Stimulated activated naive CD8-positive, alpha-beta T cell treated with anti-CD3 and anti-CD28 coated beads, Interleukin-15, Interleukin-2, amounts not matched to agents 100 ng/mL and 50 ng/mL, for 24 hours (primary cell): ENCODE measurements around the gene DNAH2.
A peak's percentile ranks its signal among the peaks of the same experiment; 100 is the strongest.

ENCODE experiments used
- H3K27ac Mint-ChIP-seq: one replicate; pipeline ENCODE4 v1.8.0; 2021; ENCODE audit warnings: mild to moderate bottlenecking, mixed read lengths
- H3K27me3 Mint-ChIP-seq: one replicate; pipeline ENCODE4 v1.8.0; 2021; ENCODE audit warnings: mixed read lengths
- H3K36me3 Mint-ChIP-seq: one replicate; pipeline ENCODE4 v1.8.0; 2021; ENCODE audit warnings: low read depth, mixed read lengths
- H3K4me1 Mint-ChIP-seq: one replicate; pipeline ENCODE4 v1.8.0; 2021; ENCODE audit warnings: low read depth, mixed read lengths
- H3K4me3 Mint-ChIP-seq: one replicate; pipeline ENCODE4 v1.8.0; 2021; ENCODE audit warnings: mild to moderate bottlenecking, mixed read lengths
- H3K9me3 Mint-ChIP-seq: one replicate; pipeline ENCODE4 v1.8.0; 2021; ENCODE audit warnings: mixed read lengths

Gene DNAH2

GRCh38 chr17:7838090-7839075 is 120.8 kb downstream of the DNAH2 start:
- Mint-ChIP-seq H3K4me3 (peak overlapping the region; percentile 93), H3K36me3 (peaks cover 3% of the 10 kb centered on the region), H3K4me1 (peaks cover 79% of the 10 kb centered on the region), H3K27me3 (peaks cover 1% of the 10 kb centered on the region), H3K9me3 (no peaks in the 10 kb centered on the region), H3K27ac (peak overlapping the region; percentile 66)

- Mint-ChIP-seq H3K4me3 (peak overlapping the region; percentile 88), H3K4me1 (peaks cover 73% of the 10 kb centered on the region), H3K9me3 (no peaks in the 10 kb centered on the region), H3K27ac (peak overlapping the region; percentile 66), H3K36me3 (peaks cover 3% of the 10 kb centered on the region), H3K27me3 (no peaks in the 10 kb centered on the region)
Observed at GRCh38 chr17:7839190-7839875, 121.8 kb downstream of the DNAH2 start.

GRCh38 chr17:7839876-7840261 is 122.3 kb downstream of the DNAH2 start:
- peak overlapping the region; percentile 88 for H3K4me3 Mint-ChIP-seq
- H3K9me3 Mint-ChIP-seq, result no peaks in the 10 kb centered on the region
- no peaks in the 10 kb centered on the region for H3K27me3 Mint-ChIP-seq
- peaks cover 69% of the 10 kb centered on the region for H3K4me1 Mint-ChIP-seq
- H3K36me3 Mint-ChIP-seq, result peaks cover 3% of the 10 kb centered on the region
- H3K27ac Mint-ChIP-seq, result peak overlapping the region; percentile 95

DNA sequence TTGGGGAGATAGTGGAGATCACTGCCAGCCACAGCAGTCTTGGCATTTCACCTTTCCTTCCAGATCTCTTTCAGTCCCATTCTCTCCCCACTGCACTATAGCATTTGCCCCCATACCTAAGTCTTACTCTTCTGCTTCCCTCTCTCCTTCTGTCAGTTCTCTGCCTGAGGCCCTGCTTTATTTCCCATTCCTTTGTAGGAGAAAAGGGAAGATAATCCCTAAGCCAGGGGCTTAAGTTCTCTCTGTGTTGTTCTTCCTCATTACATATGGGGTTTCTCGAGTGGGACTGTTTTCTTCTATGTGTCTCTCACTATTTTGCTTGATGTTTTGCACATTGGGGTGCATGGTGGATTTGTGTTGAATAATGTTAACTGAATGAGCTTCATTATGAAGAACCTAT is 122.9 kb downstream of the DNAH2 start:
- peaks cover 68% of the 10 kb centered on the region for H3K4me1 Mint-ChIP-seq
- H3K9me3 Mint-ChIP-seq, result no peaks in the 10 kb centered on the region
- H3K27me3 Mint-ChIP-seq, result no peaks in the 10 kb centered on the region
- H3K27ac Mint-ChIP-seq, result peak overlapping the region; percentile 95
- H3K36me3 Mint-ChIP-seq, result peaks cover 8% of the 10 kb centered on the region
- peak overlapping the region; percentile 88 for H3K4me3 Mint-ChIP-seq

- no peaks in the 10 kb centered on the region for H3K9me3 Mint-ChIP-seq
- no peaks in the 10 kb centered on the region for H3K27me3 Mint-ChIP-seq
- H3K4me1 Mint-ChIP-seq, result peaks cover 72% of the 10 kb centered on the region
- H3K27ac Mint-ChIP-seq, result peak overlapping the region; percentile 95
- peaks cover 13% of the 10 kb centered on the region for H3K36me3 Mint-ChIP-seq
- peak overlapping the region; percentile 88 for H3K4me3 Mint-ChIP-seq
Observed at GRCh38 chr17:7840875-7841274, 123.3 kb downstream of the DNAH2 start.

DNA sequence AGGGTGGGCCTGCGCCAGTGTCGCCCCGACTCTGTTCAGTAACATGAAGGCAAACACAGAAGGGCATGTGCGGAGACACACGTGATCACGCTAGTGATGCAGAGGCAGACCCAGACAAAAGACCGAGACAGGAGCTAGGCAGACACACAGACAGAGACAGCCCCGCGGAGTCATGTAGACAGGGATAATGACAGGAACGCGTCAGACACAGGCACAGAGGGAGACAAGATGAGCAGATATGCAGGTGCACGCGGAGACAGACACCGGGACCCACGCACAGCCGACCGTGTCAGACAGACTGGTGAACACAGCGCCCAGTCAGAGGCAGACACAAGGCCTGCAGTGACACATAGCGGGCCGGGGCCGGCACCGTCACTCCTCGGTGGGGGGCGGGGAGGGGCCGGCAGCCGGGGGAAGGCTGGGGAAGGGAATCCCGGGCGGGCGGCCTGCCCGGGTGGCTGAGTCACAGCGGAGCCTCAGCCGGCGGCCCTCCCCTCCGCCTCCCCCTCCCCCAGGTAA is 123.9 kb downstream of the DNAH2 start:
- no peaks in the 10 kb centered on the region for H3K27me3 Mint-ChIP-seq
- H3K4me3 Mint-ChIP-seq, result peak overlapping the region; percentile 88
- no peaks in the 10 kb centered on the region for H3K9me3 Mint-ChIP-seq
- H3K4me1 Mint-ChIP-seq, result peaks cover 71% of the 10 kb centered on the region
- H3K36me3 Mint-ChIP-seq, result peaks cover 19% of the 10 kb centered on the region
- peak overlapping the region; percentile 100 for H3K27ac Mint-ChIP-seq

- Mint-ChIP-seq H3K36me3 (peaks cover 23% of the 10 kb centered on the region), H3K4me1 (peaks cover 71% of the 10 kb centered on the region)
Observed at GRCh38 chr17:7841915-7842379, 124.4 kb downstream of the DNAH2 start.

DNA sequence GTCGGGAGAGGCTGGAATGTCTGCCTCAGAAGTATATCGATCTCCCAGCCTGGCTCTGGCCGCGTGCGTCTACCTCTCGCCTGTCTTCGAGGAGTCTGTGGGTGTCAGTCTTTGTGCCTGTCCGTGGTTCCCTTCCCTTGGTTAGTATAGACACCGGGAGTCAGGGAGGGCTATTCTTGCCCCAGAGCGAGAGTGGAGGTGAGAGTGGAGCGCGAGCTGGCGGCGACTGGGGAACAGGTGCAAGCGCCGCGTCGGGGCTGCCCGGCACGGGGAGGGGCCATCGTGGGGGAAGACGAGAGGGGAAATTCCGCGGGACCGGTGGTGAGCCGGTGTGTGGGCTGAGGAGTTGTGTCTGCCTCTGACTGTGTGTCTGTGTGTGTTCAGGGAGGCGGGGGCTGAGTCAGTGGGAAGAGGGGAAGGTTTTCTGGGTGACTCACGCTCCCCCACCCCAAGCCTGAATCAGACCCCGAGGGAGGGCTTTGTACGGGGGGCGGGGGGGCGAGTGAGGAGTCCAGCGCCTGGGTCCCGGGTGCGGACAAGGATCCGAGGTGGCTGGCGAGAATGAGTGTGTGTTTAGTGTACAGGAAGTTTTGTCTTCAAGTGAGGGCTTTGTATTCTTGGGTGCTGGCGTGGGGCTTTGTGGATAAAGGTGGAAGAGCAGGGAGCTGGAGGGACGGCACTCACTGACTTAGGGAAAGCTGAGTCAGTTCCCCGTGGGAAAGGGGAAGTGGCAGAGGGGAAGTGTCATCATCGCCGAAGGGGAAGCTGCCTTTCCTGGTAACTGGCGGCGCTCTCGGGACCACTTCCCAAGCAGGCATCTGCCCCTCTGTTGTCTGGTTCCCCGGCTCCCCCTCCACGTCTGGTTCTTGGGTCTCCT is 125.1 kb downstream of the DNAH2 start:
- peaks cover 24% of the 10 kb centered on the region for H3K36me3 Mint-ChIP-seq
- H3K27ac Mint-ChIP-seq, result peak overlapping the region; percentile 100
- no peaks in the 10 kb centered on the region for H3K9me3 Mint-ChIP-seq
- H3K27me3 Mint-ChIP-seq, result no peaks in the 10 kb centered on the region
- peak overlapping the region; percentile 88 for H3K4me3 Mint-ChIP-seq
- peaks cover 70% of the 10 kb centered on the region for H3K4me1 Mint-ChIP-seq

More at GRCh38 chr17:7841915-7842379, 124.4 kb downstream of the DNAH2 start:
- Mint-ChIP-seq H3K27me3 (no peaks in the 10 kb centered on the region), H3K27ac (peak overlapping the region; percentile 100), H3K9me3 (no peaks in the 10 kb centered on the region), H3K4me3 (peak overlapping the region; percentile 88)

GRCh38 chr17:7843257-7843535 is 125.7 kb downstream of the DNAH2 start:
- peak overlapping the region; percentile 100 for H3K27ac Mint-ChIP-seq
- no peaks in the 10 kb centered on the region for H3K27me3 Mint-ChIP-seq
- H3K4me3 Mint-ChIP-seq, result peak overlapping the region; percentile 88
- peaks cover 24% of the 10 kb centered on the region for H3K36me3 Mint-ChIP-seq
- peaks cover 68% of the 10 kb centered on the region for H3K4me1 Mint-ChIP-seq
- no peaks in the 10 kb centered on the region for H3K9me3 Mint-ChIP-seq

- H3K27me3 Mint-ChIP-seq, result no peaks in the 10 kb centered on the region
- peaks cover 24% of the 10 kb centered on the region for H3K36me3 Mint-ChIP-seq
- peaks cover 65% of the 10 kb centered on the region for H3K4me1 Mint-ChIP-seq
Observed at GRCh38 chr17:7843536-7844291, 126.2 kb downstream of the DNAH2 start.

DNA sequence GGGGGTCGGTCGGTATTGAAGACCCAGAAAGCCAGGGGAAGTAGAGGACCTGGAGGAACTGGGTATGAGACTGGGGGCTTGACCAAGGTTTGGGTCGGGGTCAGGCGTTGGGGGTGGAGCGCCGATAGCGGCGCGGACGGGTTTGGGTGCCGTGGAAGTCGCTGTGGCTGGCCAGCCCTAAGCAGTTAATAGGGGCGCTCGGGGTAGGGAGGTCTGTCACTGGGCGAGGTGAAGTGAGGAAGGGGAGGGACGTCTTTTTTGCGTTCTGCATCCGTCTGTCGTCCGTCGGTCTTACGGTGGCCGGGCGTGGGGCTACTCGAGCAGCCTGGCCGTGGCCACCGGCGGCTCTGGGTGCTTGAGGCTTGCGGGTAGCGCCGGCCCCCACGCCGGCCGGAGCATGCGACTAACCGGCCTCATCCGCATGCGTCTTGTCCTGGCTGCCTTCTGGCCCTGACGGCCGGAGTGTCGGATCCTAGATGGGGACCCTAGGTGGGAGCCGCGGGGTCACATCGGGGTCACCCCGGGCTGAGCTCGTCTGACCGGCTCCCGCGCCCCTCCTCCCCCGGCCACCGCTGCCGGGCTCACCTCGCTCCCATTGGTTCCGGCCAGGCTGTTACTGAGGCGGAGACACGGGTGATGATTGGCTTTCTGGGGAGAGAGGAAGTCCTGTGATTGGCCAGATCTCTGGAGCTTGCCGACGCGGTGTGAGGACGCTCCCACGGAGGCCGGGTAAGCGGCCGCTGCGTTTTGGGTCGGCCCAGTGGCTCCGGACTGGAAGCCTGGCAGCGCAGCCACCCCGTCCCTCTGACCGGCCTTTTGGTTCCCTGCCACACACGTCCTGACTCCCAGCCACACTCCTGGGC is 127.0 kb downstream of the DNAH2 start:
- H3K4me1 Mint-ChIP-seq, result peaks cover 58% of the 10 kb centered on the region
- H3K4me3 Mint-ChIP-seq, result peak overlapping the region; percentile 88
- no peaks in the 10 kb centered on the region for H3K9me3 Mint-ChIP-seq
- H3K27ac Mint-ChIP-seq, result peak overlapping the region; percentile 100
- H3K27me3 Mint-ChIP-seq, result no peaks in the 10 kb centered on the region
- peaks cover 25% of the 10 kb centered on the region for H3K36me3 Mint-ChIP-seq

More at GRCh38 chr17:7843536-7844291, 126.2 kb downstream of the DNAH2 start:
- Mint-ChIP-seq H3K27ac (peak overlapping the region; percentile 100), H3K4me3 (peak overlapping the region; percentile 88), H3K9me3 (no peaks in the 10 kb centered on the region)

- H3K9me3 Mint-ChIP-seq, result no peaks in the 10 kb centered on the region
- peaks cover 32% of the 10 kb centered on the region for H3K36me3 Mint-ChIP-seq
- no peaks in the 10 kb centered on the region for H3K27me3 Mint-ChIP-seq
- H3K4me1 Mint-ChIP-seq, result peaks cover 58% of the 10 kb centered on the region
- H3K4me3 Mint-ChIP-seq, result peak overlapping the region; percentile 88
- peak overlapping the region; percentile 100 for H3K27ac Mint-ChIP-seq
Observed at GRCh38 chr17:7845359-7846062, 128.0 kb downstream of the DNAH2 start.
